Thyroid gland (tissue), 4 donors: Measurements from ENCODE around the gene KMT2E.

ENCODE experiments used
- POLR2A ChIP-seq, 2 donors: fragments of 450-650 bp; IDR thresholded peaks; one replicate each; pipeline ENCODE4 v1.6.1; 2017; ENCODE audit warnings: antibody characterized with exemption in 2 of 2, mild to moderate bottlenecking in 2 of 2, moderate library complexity in 1 of 2
- TF ChIP-seq, protein P1 (sequence below), 6 experiments: fragments of 200-600 bp in 3 of 6; fragments of 450-650 bp in 3 of 6; sonication (generic) in 3 of 6; IDR thresholded peaks; one replicate each; pipeline ENCODE4 v1.5.1; 2016 to 2019; ENCODE audit warnings: antibody characterized with exemption in 6 of 6, mild to moderate bottlenecking in 2 of 6, inconsistent platforms in 1 of 6, moderate library complexity in 1 of 6

DNA sequence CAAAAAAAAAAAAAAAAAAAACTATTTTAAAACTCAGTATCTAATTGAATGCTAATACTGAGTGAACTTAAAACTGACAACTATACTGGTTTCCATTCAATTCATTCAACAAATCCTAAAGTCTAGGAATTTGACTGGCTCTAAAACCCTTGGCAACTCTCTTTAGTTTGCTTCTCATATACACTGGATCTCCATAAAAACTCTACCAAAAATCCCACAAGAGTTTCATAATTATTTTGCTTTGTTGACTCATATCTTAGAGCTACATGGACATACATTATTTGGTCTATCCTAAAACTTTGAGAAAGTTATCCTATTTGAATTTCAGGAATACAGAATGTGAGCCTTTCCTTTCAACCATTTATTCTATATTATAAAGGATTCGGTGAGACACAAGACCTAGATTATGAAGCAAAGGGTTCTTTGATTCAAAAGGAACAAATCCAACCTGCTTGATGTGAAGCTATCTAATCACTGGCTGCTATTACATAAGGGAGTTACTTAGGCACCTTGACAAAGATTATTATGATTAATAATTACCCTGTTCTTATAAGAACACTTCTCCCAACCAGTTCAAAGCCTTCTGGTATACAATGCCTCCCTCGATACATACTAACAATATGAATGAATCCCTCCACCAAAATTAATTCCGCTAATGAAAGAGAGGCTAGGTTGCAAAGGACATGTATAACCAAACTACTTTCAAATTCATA, 15.8 kb upstream of the KMT2E start:
- no peak for TF ChIP-seq POLR2A (IDR thresholded peaks at IDR 0.05)
- TF ChIP-seq, protein P1, sequence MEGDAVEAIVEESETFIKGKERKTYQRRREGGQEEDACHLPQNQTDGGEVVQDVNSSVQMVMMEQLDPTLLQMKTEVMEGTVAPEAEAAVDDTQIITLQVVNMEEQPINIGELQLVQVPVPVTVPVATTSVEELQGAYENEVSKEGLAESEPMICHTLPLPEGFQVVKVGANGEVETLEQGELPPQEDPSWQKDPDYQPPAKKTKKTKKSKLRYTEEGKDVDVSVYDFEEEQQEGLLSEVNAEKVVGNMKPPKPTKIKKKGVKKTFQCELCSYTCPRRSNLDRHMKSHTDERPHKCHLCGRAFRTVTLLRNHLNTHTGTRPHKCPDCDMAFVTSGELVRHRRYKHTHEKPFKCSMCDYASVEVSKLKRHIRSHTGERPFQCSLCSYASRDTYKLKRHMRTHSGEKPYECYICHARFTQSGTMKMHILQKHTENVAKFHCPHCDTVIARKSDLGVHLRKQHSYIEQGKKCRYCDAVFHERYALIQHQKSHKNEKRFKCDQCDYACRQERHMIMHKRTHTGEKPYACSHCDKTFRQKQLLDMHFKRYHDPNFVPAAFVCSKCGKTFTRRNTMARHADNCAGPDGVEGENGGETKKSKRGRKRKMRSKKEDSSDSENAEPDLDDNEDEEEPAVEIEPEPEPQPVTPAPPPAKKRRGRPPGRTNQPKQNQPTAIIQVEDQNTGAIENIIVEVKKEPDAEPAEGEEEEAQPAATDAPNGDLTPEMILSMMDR (IDR thresholded peaks at IDR 0.05): no peak
